NCI-H146 (cell line): ENCODE data around the gene PNISR.
"Not testable (repeated sequence)": the region's sequence is repeated elsewhere in the genome, so short reads cannot be mapped to it uniquely, and the experiment has no call there.

Experiments used
- DNase-seq: peaks from one replicate; lab custom pipeline; 2025; lab: John Stamatoyannopoulos, UW

The PNISR gene

GRCh38 chr6:99424761-99425646, at the start of gene PNISR:
TSS of gene PNISR (minus strand) at chr6:99425308. CDS start at chr6:99414659, 10,649 bp downstream.
- peak; percentile 98 for DNase-seq

- no peak for DNase-seq
Observed at GRCh38 chr6:99473730-99474129, 48.6 kb upstream of the PNISR start.

- DNase-seq, result peak; percentile 59
Observed at GRCh38 chr6:99471638-99472037, 46.5 kb upstream of the PNISR start.

- peak; percentile 13 for DNase-seq
Observed at GRCh38 chr6:99467509-99468106, 42.5 kb upstream of the PNISR start.

- DNase-seq, result not testable (repeated sequence)
Observed at GRCh38 chr6:99459133-99459532, 34.0 kb upstream of the PNISR start.

GRCh38 chr6:99458319-99458718, 33.2 kb upstream of the PNISR start:
- DNase-seq, result no peak

- DNase-seq, result no peak
Observed at GRCh38 chr6:99446076-99446475, 21.0 kb upstream of the PNISR start.

GRCh38 chr6:99434702-99435530, 9.8 kb upstream of the PNISR start:
- no peak for DNase-seq

GRCh38 chr6:99432877-99433276, 7.8 kb upstream of the PNISR start:
- no peak for DNase-seq

GRCh38 chr6:99431901-99432300, 6.8 kb upstream of the PNISR start:
- DNase-seq, result no peak

- DNase-seq, result no peak
Observed at GRCh38 chr6:99427988-99428387, 2.9 kb upstream of the PNISR start.

GRCh38 chr6:99426451-99426757, 1.3 kb upstream of the PNISR start:
- no peak for DNase-seq

- peak; percentile 93 for DNase-seq
Observed at GRCh38 chr6:99425647-99426450, 741 bp upstream of the PNISR start.

GRCh38 chr6:99424022-99424421, 1.1 kb downstream of the PNISR start:
- no peak for DNase-seq

GRCh38 chr6:99422912-99423311, 2.2 kb downstream of the PNISR start:
- no peak for DNase-seq

GRCh38 chr6:99416892-99417767, 8.0 kb downstream of the PNISR start:
- DNase-seq, result no peak

GRCh38 chr6:99416226-99416625, 8.9 kb downstream of the PNISR start:
- DNase-seq, result no peak

GRCh38 chr6:99415446-99415845, 9.7 kb downstream of the PNISR start:
- DNase-seq, result no peak

GRCh38 chr6:99412065-99412464, 13.0 kb downstream of the PNISR start:
- no peak for DNase-seq

GRCh38 chr6:99409672-99410071, 15.4 kb downstream of the PNISR start:
- DNase-seq, result no peak

GRCh38 chr6:99407076-99407475, 18.0 kb downstream of the PNISR start:
- DNase-seq, result no peak
